Measurements from ENCODE around the gene EFCAB11. TPM values are rescaled to one million over a fixed set of nuclear protein-coding genes. Genes with fewer than 3 reads are reported as not detected.

The EFCAB11 gene
- total and polyA plus RNA-seq, 9 of the 15 experiments (the other 6 are each of a cell fraction or from before 2014, with no cell fraction given), result 13.4 to 37.9 (median 17.4) TPM

DNA sequence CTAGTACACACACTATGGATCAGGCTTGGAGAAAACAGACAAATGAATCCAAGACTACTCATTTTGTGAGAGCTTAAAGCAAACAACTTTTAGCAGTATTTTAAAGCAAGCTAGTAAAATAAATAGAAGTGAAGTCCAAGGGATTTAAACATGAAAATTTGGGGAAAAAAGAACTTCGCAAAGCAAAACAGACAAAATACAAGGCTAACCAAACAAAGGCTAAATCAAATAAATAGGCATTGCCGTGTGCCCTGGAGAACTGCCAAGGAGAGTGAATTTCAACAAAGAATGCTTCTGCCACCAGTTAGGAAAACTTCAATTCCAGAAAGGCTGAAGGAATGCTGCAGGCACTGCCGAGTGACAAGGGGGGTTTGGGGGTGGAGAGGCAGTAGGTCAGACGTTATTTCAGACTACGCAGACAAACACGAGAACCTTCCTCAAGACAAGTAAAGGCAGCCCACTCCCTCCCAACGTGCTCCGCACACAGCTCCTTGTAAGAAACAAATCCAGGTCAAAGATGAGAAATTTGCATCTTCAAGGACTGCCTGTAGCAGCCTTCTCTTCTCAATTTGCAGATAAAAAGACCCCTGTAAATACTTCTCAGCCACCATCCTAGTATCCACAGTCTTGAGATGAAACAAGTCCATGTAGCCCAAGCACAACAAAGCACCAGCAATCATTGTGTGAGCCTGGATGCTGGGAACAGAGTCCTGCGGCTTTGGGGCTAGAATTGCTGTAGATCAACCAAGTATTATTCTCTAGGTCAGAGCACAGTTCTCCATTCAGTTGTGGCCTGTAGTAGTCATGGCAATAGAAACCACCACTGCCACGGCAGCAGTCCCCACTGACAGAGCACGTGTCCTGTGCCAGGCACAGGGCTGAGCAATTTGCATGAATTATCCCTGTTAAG, 43.3 kb downstream of the EFCAB11 start:
- intact Hi-C loops (cut with micrococcal nuclease) (loop anchor here (5.0 to 10.0 kb wide), 2 partner anchors 136 to 884 kb away; no protein-coding TSS in a partner anchor), in situ Hi-C loops (cut with MboI) (no loop called here)
- Histone ChIP-seq H3K9me3 (replicated peaks; ENCODE audit: control insufficient read depth, insufficient read depth, low read depth, low read length) (no peaks in the 10 kb centered on the region), H3K27me3 (ENCODE audit: control insufficient read depth in 2 of 2, insufficient read depth in 2 of 2, low read length in 2 of 2) (no peaks in the 10 kb centered on the region), H3K4me2 (ENCODE audit: insufficient read depth, low read length) (no peak overlapping the region), H2AFZ (ENCODE audit: low read depth, low read length) (no peak overlapping the region), H3K27ac (ENCODE audit: extremely low read depth, low read depth, low read length) (no peak overlapping the region), H4K20me1 (replicated peaks; ENCODE audit: control insufficient read depth, insufficient read depth, low read length) (no peaks in the 10 kb centered on the region), H3K4me3 (no peak overlapping the region), H3K36me3 (ENCODE audit: control insufficient read depth, insufficient read depth, low read length) (no peaks in the 10 kb centered on the region), H3K4me1 (replicated peaks in 1 of 2; ENCODE audit: control insufficient read depth in 2 of 2, insufficient read depth in 2 of 2, low read length in 2 of 2) (no peaks in the 10 kb centered on the region), H3K9me1 (ENCODE audit: control insufficient read depth, insufficient read depth, low read length) (no peaks in the 10 kb centered on the region), H3K79me2 (ENCODE audit: control insufficient read depth, insufficient read depth, low read length) (no peaks in the 10 kb centered on the region), H3K9ac (ENCODE audit: insufficient read depth in 1 of 2, low read depth in 2 of 2, low read length in 2 of 2) (no peak overlapping the region)
- ChIA-PET POLR2A (no interaction called here), CTCF (ENCODE audit: low intra/inter-chr PET ratio) (no interaction called here)
- TF ChIP-seq ZFP36 (IDR thresholded peaks at IDR 0.05; ENCODE audit: low read depth, low read length, partially characterized antibody) (no peak), CAMTA2 (CRISPR knock-in tag; conservative IDR thresholded peaks at IDR 0.05) (no peak), XRCC4 (IDR thresholded peaks at IDR 0.05; ENCODE audit: extremely low read depth, insufficient read depth, insufficient read length) (no peak), ZNF75A (CRISPR knock-in tag; IDR thresholded peaks at IDR 0.05) (no peak), ZC3H4 (CRISPR knock-in tag; IDR thresholded peaks at IDR 0.05; ENCODE audit: borderline replicate concordance) (no peak), ZNF507 (tag; conservative IDR thresholded peaks at IDR 0.05) (no peak), ILF3 (IDR thresholded peaks at IDR 0.05; ENCODE audit: borderline replicate concordance) (no peak), ZNF830 (CRISPR knock-in tag; IDR thresholded peaks at IDR 0.05) (no peak), CCNT2 (IDR thresholded peaks at IDR 0.05; ENCODE audit: borderline replicate concordance, extremely low read depth, insufficient read length, low read depth, low read length) (no peak), POU5F1 (IDR thresholded peaks at IDR 0.05; ENCODE audit: borderline replicate concordance, low read depth, low read length, partially characterized antibody) (no peak), PHB2 (IDR thresholded peaks at IDR 0.05; ENCODE audit: low read depth) (no peak), POLR2AphosphoS5 (IDR thresholded peaks at IDR 0.05; ENCODE audit: control insufficient read depth, insufficient read depth, low read depth, low read length) (no peak), ZKSCAN1 (IDR thresholded peaks at IDR 0.05; ENCODE audit: low read depth, low read length) (no peak), TAL1 (IDR thresholded peaks at IDR 0.05) (no peak), BCL6 (CRISPR knock-in tag; IDR thresholded peaks at IDR 0.05) (no peak)
- TF ChIP-seq, protein P1, sequence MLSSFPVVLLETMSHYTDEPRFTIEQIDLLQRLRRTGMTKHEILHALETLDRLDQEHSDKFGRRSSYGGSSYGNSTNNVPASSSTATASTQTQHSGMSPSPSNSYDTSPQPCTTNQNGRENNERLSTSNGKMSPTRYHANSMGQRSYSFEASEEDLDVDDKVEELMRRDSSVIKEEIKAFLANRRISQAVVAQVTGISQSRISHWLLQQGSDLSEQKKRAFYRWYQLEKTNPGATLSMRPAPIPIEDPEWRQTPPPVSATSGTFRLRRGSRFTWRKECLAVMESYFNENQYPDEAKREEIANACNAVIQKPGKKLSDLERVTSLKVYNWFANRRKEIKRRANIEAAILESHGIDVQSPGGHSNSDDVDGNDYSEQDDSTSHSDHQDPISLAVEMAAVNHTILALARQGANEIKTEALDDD (IDR thresholded peaks at IDR 0.05), result no peak
- TF ChIP-seq, protein P2, sequence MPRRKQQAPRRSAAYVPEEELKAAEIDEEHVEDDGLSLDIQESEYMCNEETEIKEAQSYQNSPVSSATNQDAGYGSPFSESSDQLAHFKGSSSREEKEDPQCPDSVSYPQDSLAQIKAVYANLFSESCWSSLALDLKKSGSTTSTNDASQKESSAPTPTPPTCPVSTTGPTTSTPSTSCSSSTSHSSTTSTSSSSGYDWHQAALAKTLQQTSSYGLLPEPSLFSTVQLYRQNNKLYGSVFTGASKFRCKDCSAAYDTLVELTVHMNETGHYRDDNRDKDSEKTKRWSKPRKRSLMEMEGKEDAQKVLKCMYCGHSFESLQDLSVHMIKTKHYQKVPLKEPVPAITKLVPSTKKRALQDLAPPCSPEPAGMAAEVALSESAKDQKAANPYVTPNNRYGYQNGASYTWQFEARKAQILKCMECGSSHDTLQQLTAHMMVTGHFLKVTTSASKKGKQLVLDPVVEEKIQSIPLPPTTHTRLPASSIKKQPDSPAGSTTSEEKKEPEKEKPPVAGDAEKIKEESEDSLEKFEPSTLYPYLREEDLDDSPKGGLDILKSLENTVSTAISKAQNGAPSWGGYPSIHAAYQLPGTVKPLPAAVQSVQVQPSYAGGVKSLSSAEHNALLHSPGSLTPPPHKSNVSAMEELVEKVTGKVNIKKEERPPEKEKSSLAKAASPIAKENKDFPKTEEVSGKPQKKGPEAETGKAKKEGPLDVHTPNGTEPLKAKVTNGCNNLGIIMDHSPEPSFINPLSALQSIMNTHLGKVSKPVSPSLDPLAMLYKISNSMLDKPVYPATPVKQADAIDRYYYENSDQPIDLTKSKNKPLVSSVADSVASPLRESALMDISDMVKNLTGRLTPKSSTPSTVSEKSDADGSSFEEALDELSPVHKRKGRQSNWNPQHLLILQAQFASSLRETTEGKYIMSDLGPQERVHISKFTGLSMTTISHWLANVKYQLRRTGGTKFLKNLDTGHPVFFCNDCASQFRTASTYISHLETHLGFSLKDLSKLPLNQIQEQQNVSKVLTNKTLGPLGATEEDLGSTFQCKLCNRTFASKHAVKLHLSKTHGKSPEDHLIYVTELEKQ (CRISPR knock-in tag; IDR thresholded peaks at IDR 0.05), result no peak
- WGBS (ENCODE audit: insufficient coverage, low coverage, missing lambda C conversion rate), result 24% methylated on average over 8 of the region's 11 CpGs
- no peak for ATAC-seq
- no TSS peak for BruUV-seq (replicated peaks)
- FAIRE-seq, result no peak
- DNase-seq (ENCODE audit: extremely low read depth in 1 of 4, low spot score in 3 of 4), result no peak
